OCI-LY1 (cell line): ENCODE data around the gene KIAA0040.

Experiments used
- H2AFZ ChIP-seq: fragments of 200-600 bp; sonication (generic), shearing (Covaris generic); 2 replicates; pipeline ENCODE4 v1.6.0; 2014; ENCODE audit warnings: antibody characterized with exemption, mild to moderate bottlenecking, low read length
- H3F3A ChIP-seq: fragments of 200-600 bp; sonication (generic), shearing (Covaris generic); 2 replicates; pipeline ENCODE4 v1.6.0; 2014; ENCODE audit warnings: mild to moderate bottlenecking, antibody characterized with exemption, low read length, moderate library complexity; ENCODE audit not compliant: insufficient read depth
- H3K27ac ChIP-seq: fragments of 200-600 bp; sonication (generic); 2 replicates; pipeline ENCODE4 v1.5.1; 2014; ENCODE audit warnings: low read length, mixed run types, mild to moderate bottlenecking, low read depth; ENCODE audit not compliant: poor library complexity, severe bottlenecking
- H3K27me3 ChIP-seq: fragments of 200-600 bp; sonication (generic); 2 replicates; pipeline ENCODE4 v1.6.0; 2014; ENCODE audit warnings: antibody characterized with exemption, mild to moderate bottlenecking, low read length, moderate library complexity; ENCODE audit not compliant: insufficient read depth
- H3K36me3 ChIP-seq: fragments of 200-600 bp; sonication (generic); 2 replicates; pipeline ENCODE4 v1.6.1; 2014; ENCODE audit warnings: mild to moderate bottlenecking, antibody characterized with exemption, low read length, moderate library complexity, mixed read lengths; ENCODE audit not compliant: insufficient read depth
- H3K4me1 ChIP-seq: fragments of 200-600 bp; sonication (generic); 2 replicates; pipeline ENCODE4 v1.5.1; 2014; ENCODE audit warnings: mild to moderate bottlenecking, low read length, moderate library complexity; ENCODE audit not compliant: insufficient read depth, severe bottlenecking
- H3K4me2 ChIP-seq: fragments of 200-600 bp; sonication (generic), shearing (Covaris generic); 2 replicates; pipeline ENCODE4 v1.6.1; 2014; ENCODE audit warnings: low read length
- H3K4me3 ChIP-seq: fragments of 200-600 bp; sonication (generic); 2 replicates; pipeline ENCODE4 v1.5.1; 2014; ENCODE audit warnings: low read length, low read depth, mild to moderate bottlenecking, mixed read lengths; ENCODE audit not compliant: poor library complexity, severe bottlenecking
- H3K79me2 ChIP-seq: fragments of 200-600 bp; shearing (Covaris generic); 2 replicates; pipeline ENCODE4 v1.6.1; 2016; ENCODE audit warnings: mixed run types, low read length, mixed read lengths; ENCODE audit not compliant: insufficient read depth
- H3K9ac ChIP-seq: fragments of 200-600 bp; sonication (generic), shearing (Covaris generic); 2 replicates; pipeline ENCODE4 v1.6.1; 2014; ENCODE audit warnings: mild to moderate bottlenecking, low read length, mixed read lengths
- H3K9me2 ChIP-seq: fragments of 200-600 bp; sonication (generic), shearing (Covaris generic); 2 replicates; pipeline ENCODE4 v1.6.1; 2014; ENCODE audit warnings: low read depth, mild to moderate bottlenecking, low read length, mixed read lengths
- H3K9me3 ChIP-seq: fragments of 200-600 bp; shearing (Covaris generic); 2 replicates; pipeline ENCODE4 v1.6.1; 2014; ENCODE audit warnings: low read length, mixed read lengths
- H4K20me1 ChIP-seq: fragments of 200-600 bp; sonication (generic), shearing (Covaris generic); 2 replicates; pipeline ENCODE4 v1.6.0; 2016; ENCODE audit warnings: mild to moderate bottlenecking, low read length; ENCODE audit not compliant: insufficient read depth
- EZH2 ChIP-seq: fragments of 200-600 bp; sonication (generic), shearing (Covaris generic); IDR thresholded peaks from 2 replicates; pipeline ENCODE4 v1.8.0; 2017; ENCODE audit warnings: borderline replicate concordance, mixed run types, mild to moderate bottlenecking, antibody characterized with exemption, low read length, moderate library complexity, mixed read lengths
- TF ChIP-seq, protein P1 (sequence below): fragments of 200-600 bp; sonication (generic), shearing (Covaris generic); IDR thresholded peaks from 2 replicates; pipeline ENCODE4 v1.5.1; 2017; ENCODE audit warnings: mild to moderate bottlenecking, antibody characterized with exemption, low read length, moderate library complexity, mixed read lengths

KIAA0040 gene

DNA sequence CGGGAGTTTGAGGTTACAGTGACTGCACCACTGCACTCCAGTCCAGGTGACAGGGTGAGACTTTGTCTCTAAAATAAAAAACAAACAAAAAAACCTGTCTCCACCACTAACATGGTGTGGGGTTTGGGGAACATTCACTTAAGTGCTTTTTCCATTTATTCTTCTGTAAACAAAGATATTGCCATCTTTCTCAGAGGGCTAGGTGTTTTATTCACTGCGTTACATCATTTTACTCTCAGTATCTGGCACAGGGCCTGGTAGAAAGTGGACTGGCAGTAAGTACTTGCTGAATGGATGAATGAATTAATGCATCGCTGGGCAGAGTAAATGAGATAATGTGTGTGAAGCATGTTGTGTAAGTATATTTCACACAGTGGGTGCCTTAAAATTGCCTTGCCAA is 20.1 kb downstream of the KIAA0040 start:
- Histone ChIP-seq H3K36me3 (peaks cover 4% of the 10 kb centered on the region; the same call in 1 of the 2 replicates), H3K79me2 (no peaks in the 10 kb centered on the region), H3K9me3 (no peaks in the 10 kb centered on the region), H3K27me3 (no peaks in the 10 kb centered on the region), H3K27ac (no peak overlapping the region), H3K4me3 (no peak overlapping the region), H3K4me1 (no peaks in the 10 kb centered on the region), H3K9me2 (no peaks in the 10 kb centered on the region), H2AFZ (no peak overlapping the region), H3F3A (no peaks in the 10 kb centered on the region), H3K9ac (no peak overlapping the region), H3K4me2 (no peak overlapping the region), H4K20me1 (no peaks in the 10 kb centered on the region)
- TF ChIP-seq EZH2, result no peak
- TF ChIP-seq, protein P1, sequence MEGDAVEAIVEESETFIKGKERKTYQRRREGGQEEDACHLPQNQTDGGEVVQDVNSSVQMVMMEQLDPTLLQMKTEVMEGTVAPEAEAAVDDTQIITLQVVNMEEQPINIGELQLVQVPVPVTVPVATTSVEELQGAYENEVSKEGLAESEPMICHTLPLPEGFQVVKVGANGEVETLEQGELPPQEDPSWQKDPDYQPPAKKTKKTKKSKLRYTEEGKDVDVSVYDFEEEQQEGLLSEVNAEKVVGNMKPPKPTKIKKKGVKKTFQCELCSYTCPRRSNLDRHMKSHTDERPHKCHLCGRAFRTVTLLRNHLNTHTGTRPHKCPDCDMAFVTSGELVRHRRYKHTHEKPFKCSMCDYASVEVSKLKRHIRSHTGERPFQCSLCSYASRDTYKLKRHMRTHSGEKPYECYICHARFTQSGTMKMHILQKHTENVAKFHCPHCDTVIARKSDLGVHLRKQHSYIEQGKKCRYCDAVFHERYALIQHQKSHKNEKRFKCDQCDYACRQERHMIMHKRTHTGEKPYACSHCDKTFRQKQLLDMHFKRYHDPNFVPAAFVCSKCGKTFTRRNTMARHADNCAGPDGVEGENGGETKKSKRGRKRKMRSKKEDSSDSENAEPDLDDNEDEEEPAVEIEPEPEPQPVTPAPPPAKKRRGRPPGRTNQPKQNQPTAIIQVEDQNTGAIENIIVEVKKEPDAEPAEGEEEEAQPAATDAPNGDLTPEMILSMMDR, result no peak

DNA sequence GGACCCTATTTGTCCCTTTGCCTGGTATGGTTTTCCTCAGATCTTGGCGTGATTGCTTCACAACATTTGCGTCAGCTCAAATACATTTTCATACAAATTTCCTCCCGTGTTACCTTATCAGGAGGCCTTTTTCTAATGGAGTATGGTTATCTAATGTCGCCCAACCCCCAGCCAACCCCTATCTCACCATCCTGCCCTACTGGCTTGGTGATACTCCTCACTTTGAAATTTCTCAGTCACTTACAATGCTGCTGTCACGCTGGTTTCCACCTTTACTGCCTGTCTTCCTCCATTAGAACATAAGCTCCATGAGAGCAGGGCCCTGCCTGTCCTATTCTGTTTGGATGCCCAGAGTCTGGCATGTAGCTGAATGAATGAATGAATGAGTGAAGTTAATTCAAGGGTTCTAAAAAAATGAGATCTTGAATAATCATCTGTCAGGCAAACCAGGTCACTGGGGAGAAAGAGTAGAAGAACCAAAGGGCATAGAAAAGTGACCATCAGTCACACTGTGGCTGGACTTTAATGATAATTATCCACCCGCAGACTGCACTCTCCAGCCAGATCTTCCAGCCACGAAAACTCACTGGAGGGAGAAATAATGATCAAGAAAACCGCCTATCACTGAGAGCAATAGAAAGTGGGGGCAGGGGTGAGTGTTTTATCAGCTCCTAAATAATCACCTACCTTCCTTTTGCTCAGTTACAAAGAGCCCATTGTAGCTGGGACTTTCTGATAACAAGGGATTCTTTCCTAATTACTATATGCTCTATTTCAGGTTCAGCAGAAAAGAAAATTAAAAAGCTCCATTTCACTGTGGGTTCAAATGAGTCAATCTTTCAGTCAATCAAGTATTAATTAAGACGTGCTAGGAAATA is 21.3 kb downstream of the KIAA0040 start:
- H4K20me1 ChIP-seq, result no peaks in the 10 kb centered on the region
- H3K27me3 ChIP-seq, result no peaks in the 10 kb centered on the region
- no peak overlapping the region for H3K27ac ChIP-seq
- no peaks in the 10 kb centered on the region for H3F3A ChIP-seq
- H3K4me2 ChIP-seq, result no peak overlapping the region
- no peak overlapping the region for H3K9ac ChIP-seq
- no peak overlapping the region for H3K4me3 ChIP-seq
- H3K79me2 ChIP-seq, result no peaks in the 10 kb centered on the region
- peaks cover 8% of the 10 kb centered on the region; the same call in 1 of the 2 replicates for H3K36me3 ChIP-seq
- no peaks in the 10 kb centered on the region for H3K9me2 ChIP-seq
- H3K9me3 ChIP-seq, result no peaks in the 10 kb centered on the region
- TF ChIP-seq EZH2, result no peak
- TF ChIP-seq, protein P1, result no peak
- no peak overlapping the region for H2AFZ ChIP-seq
- H3K4me1 ChIP-seq, result no peaks in the 10 kb centered on the region

DNA sequence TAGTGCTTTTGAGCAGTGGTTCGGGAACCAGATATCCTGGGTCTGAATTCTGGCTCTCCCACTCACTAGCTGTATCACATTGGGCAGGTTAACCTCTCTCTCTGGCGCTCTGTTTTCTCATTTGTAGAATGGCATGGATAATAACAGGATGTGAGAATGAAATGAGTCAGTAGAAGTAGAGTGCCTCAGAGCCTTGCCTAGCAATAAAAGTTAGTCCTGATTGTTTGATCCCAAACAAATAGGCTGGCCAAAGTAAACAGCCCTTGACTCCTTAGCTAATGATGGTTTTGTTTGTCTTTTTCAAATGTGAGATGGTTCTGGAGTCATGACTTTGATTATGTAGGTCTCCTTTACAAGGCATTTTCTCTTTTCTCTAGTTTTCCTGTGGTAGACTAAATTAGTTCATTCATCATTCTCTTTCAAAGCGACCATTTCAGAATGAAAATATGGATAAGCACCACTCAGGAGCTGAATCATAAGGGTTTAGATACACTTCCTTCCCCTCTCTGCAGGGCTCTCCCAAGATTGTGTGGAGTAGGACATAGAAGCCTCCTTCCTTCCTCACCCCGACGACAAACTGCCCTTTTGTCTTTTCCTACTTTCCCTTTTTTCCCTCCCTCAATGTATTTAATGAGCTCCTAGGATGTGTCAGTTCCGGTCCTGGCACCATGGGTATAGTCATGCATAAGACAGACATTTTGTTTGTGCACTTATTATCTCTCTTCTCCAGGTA is 23.1 kb downstream of the KIAA0040 start:
- H4K20me1 ChIP-seq, result no peaks in the 10 kb centered on the region

More for the DNA sequence above, 23.1 kb downstream of the KIAA0040 start:
- Histone ChIP-seq H3K9ac (no peak overlapping the region), H3K9me3 (no peaks in the 10 kb centered on the region), H3K79me2 (no peaks in the 10 kb centered on the region), H3K27ac (no peak overlapping the region), H3K4me2 (no peak overlapping the region), H3K27me3 (no peaks in the 10 kb centered on the region), H3K4me1 (no peaks in the 10 kb centered on the region), H2AFZ (no peak overlapping the region), H3F3A (no peaks in the 10 kb centered on the region), H3K36me3 (peaks cover 21% of the 10 kb centered on the region), H3K4me3 (no peak overlapping the region), H3K9me2 (no peaks in the 10 kb centered on the region)
- TF ChIP-seq EZH2, result no peak
- TF ChIP-seq, protein P1, result no peak
